ENCODE data around the gene TMEM145. TPM values are rescaled to one million over a fixed set of nuclear protein-coding genes. Genes with fewer than 3 reads are reported as not detected.

Gene TMEM145
- total RNA-seq, 1 experiment from 2014 or later = 3.0 TPM

DNA sequence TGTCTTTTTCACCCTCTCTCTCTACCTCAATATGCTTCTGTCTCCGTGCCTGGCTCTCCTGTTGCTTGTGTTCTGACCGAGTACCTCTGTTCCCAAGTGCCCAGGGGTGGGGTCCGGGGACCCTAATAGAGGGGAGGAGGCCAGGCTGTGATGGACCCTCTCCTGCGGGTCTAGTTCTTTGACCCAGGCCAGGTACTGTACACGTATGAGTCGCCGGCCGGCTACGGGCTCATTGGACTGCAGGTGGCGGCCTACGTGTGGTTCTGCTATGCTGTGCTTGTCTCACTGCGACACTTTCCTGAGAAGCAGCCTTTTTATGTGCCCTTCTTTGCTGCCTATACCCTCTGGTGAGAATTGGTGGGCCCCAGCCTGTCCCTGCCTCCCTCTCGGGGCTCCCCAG is 4.4 kb downstream of the TMEM145 start:
- TF ChIP-seq POLR2AphosphoS5 (IDR thresholded peaks at IDR 0.05; ENCODE audit: low read depth, low read length) (no peak), SIN3A (IDR thresholded peaks at IDR 0.05; ENCODE audit: borderline replicate concordance, insufficient read depth, low read depth, low read length) (no peak), TCF7L2 (IDR thresholded peaks at IDR 0.05; ENCODE audit: low read depth, low read length) (no peak)
- TF ChIP-seq, protein P1, sequence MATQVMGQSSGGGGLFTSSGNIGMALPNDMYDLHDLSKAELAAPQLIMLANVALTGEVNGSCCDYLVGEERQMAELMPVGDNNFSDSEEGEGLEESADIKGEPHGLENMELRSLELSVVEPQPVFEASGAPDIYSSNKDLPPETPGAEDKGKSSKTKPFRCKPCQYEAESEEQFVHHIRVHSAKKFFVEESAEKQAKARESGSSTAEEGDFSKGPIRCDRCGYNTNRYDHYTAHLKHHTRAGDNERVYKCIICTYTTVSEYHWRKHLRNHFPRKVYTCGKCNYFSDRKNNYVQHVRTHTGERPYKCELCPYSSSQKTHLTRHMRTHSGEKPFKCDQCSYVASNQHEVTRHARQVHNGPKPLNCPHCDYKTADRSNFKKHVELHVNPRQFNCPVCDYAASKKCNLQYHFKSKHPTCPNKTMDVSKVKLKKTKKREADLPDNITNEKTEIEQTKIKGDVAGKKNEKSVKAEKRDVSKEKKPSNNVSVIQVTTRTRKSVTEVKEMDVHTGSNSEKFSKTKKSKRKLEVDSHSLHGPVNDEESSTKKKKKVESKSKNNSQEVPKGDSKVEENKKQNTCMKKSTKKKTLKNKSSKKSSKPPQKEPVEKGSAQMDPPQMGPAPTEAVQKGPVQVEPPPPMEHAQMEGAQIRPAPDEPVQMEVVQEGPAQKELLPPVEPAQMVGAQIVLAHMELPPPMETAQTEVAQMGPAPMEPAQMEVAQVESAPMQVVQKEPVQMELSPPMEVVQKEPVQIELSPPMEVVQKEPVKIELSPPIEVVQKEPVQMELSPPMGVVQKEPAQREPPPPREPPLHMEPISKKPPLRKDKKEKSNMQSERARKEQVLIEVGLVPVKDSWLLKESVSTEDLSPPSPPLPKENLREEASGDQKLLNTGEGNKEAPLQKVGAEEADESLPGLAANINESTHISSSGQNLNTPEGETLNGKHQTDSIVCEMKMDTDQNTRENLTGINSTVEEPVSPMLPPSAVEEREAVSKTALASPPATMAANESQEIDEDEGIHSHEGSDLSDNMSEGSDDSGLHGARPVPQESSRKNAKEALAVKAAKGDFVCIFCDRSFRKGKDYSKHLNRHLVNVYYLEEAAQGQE (IDR thresholded peaks at IDR 0.05; ENCODE audit: insufficient read depth in 1 of 2, low read depth in 2 of 2, low read length in 1 of 2) = no peak
- TF ChIP-seq, protein P2, sequence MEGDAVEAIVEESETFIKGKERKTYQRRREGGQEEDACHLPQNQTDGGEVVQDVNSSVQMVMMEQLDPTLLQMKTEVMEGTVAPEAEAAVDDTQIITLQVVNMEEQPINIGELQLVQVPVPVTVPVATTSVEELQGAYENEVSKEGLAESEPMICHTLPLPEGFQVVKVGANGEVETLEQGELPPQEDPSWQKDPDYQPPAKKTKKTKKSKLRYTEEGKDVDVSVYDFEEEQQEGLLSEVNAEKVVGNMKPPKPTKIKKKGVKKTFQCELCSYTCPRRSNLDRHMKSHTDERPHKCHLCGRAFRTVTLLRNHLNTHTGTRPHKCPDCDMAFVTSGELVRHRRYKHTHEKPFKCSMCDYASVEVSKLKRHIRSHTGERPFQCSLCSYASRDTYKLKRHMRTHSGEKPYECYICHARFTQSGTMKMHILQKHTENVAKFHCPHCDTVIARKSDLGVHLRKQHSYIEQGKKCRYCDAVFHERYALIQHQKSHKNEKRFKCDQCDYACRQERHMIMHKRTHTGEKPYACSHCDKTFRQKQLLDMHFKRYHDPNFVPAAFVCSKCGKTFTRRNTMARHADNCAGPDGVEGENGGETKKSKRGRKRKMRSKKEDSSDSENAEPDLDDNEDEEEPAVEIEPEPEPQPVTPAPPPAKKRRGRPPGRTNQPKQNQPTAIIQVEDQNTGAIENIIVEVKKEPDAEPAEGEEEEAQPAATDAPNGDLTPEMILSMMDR (IDR thresholded peaks at IDR 0.05) = no peak; the same call in 1 of the 2 replicates
- ATAC-seq (no peak), DNase-seq (ENCODE audit: low read depth, low spot score) (no peak)
- Histone ChIP-seq H3K27me3 (ENCODE audit: control insufficient read depth, insufficient read depth, low read length) (no peaks in the 10 kb centered on the region), H3K9me3 (ENCODE audit: control insufficient read depth, insufficient read depth, low read depth, low read length) (no peaks in the 10 kb centered on the region), H3K36me3 (ENCODE audit: control insufficient read depth, insufficient read depth, low read length) (no peaks in the 10 kb centered on the region), H3K27ac (ENCODE audit: low read length) (no peak overlapping the region), H3K4me3 (ENCODE audit: low read depth in 2 of 2, low read length in 2 of 2) (no peak overlapping the region), H3K4me1 (ENCODE audit: control insufficient read depth, insufficient read depth, low read length) (no peaks in the 10 kb centered on the region)
- no TSS peak for BruUV-seq (replicated peaks)
- ChIA-PET CTCF (no interaction called here), POLR2A (interaction anchor here (0.7 kb wide), 1 partner anchor 79 kb away, joined by 8 read pairs; no protein-coding TSS in a partner anchor)
- intact Hi-C loops (cut with micrococcal nuclease; ENCODE audit: unreplicated experiment) = no loop called here
- in situ Hi-C loops (cut with HindIII; ENCODE audit: low pct_unique_long_range_greater_than_20kb, low sequenced_read_pairs) = no loop called here

DNA sequence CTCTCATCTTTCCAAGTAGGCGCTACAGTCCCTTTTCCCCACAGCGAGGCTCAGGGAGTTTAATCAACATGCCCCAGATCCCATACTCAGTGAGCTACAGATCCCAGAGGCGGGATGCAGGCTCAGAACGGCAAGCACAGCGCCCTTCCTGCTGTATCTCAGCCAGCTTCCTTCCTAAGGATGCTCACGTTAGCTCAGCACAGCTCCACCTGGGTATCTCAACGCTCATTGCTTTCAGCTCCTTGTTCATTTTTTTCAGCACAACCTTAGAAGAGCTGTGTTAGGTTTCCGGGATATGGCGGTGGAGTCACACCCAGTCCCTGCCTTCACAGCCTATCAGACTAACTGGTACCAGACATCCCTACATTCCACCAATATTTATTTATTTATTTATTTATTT is 9.2 kb downstream of the TMEM145 start:
- H3K9me3 ChIP-seq (ENCODE audit: control insufficient read depth, insufficient read depth, low read depth, low read length) = no peaks in the 10 kb centered on the region
- DNase-seq (ENCODE audit: low read depth, low spot score) (no peak), ATAC-seq (no peak)
- TF ChIP-seq TCF7L2 (IDR thresholded peaks at IDR 0.05; ENCODE audit: low read depth, low read length) (no peak), SIN3A (IDR thresholded peaks at IDR 0.05; ENCODE audit: borderline replicate concordance, insufficient read depth, low read depth, low read length) (no peak), POLR2AphosphoS5 (IDR thresholded peaks at IDR 0.05; ENCODE audit: low read depth, low read length) (no peak)
- TF ChIP-seq, protein P1 (IDR thresholded peaks at IDR 0.05; ENCODE audit: insufficient read depth in 1 of 2, low read depth in 2 of 2, low read length in 1 of 2) = no peak
- TF ChIP-seq, protein P2 (IDR thresholded peaks at IDR 0.05) = no peak
- no peaks in the 10 kb centered on the region; the same call in 1 of the 2 replicates for H3K4me1 ChIP-seq (ENCODE audit: control insufficient read depth, insufficient read depth, low read length)
- H3K4me3 ChIP-seq (ENCODE audit: low read depth in 2 of 2, low read length in 2 of 2) = no peak overlapping the region
- POLR2A ChIA-PET = interaction anchor here (0.5 to 0.6 kb wide), 2 partner anchors 1117 to 1776 kb away, joined by 3 read pairs; no protein-coding TSS in a partner anchor
- no peak overlapping the region for H3K27ac ChIP-seq (ENCODE audit: low read length)
- H3K27me3 ChIP-seq (ENCODE audit: control insufficient read depth, insufficient read depth, low read length) = no peaks in the 10 kb centered on the region
- H3K36me3 ChIP-seq (ENCODE audit: control insufficient read depth, insufficient read depth, low read length) = no peaks in the 10 kb centered on the region; the same call in 1 of the 2 replicates
- BruUV-seq (replicated peaks) = no TSS peak
- in situ Hi-C loops (cut with HindIII; ENCODE audit: low pct_unique_long_range_greater_than_20kb, low sequenced_read_pairs) = no loop called here
- CTCF ChIA-PET = interaction anchor here (0.6 kb wide), 1 partner anchor 219 kb away, joined by 5 read pairs; no protein-coding TSS in a partner anchor
- intact Hi-C loops (cut with micrococcal nuclease; ENCODE audit: unreplicated experiment) = no loop called here

All from Panc1 (cell line).